ENCODE results near the gene FAM136A.
"Not testable (repeated sequence)": the region's sequence is repeated elsewhere in the genome, so short reads cannot be mapped to it uniquely, and the experiment has no call there.

Gene FAM136A

DNA sequence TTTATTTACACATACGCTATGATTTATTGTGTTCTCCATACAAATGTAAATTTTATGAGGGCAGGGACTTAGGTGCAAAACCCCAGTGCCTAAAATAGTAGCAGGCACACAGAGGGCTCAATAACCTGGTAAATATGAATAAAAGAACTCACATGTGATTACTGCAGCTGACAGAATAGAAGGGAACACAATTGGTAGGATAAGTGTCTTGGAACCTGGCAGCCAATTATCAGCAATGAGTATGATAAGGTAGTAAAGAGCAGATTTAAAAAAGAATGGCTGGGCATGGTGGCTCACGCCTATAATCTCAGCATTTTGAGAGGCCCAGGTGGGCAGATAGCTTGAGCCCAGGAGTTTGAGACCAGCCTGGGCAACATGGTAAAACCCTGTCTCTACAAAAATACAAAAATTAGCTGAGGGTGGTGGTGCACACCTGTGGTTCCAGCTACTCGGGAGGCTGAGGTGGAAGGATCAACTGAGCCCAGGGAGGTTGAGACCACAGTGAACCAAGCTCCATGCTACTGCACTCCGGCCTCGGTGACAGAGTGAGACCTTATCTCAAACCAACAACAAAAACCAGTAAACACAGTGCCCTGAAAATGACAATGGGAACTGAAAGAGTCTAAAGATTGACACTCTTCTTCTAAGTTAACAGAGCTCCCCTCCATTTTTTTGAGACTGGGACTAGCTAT lies 18.2 kb downstream of the FAM136A start:
- no peak for DNase-seq

DNA sequence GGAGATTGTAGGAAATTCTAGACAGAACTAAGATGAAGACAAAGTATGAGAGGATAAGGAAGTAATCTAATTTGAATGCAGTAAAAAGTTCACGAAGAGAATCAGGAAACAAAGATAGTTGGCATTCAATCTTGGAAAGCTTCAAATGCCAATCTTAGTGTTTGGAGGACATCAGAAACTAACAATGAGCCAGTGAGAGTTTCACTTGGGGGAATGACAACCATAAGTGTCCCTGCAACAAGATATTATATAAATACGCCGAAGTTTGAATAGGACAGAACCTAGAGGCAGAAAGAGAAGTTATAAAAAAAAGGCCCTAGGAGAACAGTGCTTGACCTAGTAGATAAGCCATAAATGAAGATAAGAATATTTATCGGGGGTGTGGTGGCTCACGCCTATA lies 19.4 kb downstream of the FAM136A start:
- no peak for DNase-seq

DNA sequence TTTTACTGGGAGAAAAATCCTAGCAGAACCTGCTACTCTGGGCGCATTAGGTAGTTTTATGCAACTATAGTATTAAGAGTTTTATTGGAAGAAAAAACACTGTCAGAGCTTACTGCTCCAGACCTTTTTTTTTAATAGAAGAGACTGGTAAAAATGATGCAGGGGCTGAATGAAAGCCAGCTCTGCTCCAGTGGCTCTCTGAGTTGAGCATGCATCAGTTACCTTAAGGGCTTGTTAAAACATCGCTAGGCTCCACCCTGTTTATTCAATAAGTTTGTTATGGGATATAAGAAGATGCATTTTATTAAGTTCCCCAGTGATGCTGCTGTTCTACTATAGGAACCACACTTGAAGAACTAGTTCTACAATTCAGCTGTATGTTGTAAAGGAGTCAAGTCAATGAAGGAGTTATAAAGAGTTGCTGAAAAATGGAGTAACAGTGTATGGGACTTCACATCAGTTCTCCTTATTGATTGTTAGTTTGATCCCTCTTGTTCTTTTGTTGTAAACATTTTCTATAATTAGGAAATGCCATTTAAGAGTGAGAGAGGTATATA lies 21.5 kb downstream of the FAM136A start:
- no peak for DNase-seq

DNA sequence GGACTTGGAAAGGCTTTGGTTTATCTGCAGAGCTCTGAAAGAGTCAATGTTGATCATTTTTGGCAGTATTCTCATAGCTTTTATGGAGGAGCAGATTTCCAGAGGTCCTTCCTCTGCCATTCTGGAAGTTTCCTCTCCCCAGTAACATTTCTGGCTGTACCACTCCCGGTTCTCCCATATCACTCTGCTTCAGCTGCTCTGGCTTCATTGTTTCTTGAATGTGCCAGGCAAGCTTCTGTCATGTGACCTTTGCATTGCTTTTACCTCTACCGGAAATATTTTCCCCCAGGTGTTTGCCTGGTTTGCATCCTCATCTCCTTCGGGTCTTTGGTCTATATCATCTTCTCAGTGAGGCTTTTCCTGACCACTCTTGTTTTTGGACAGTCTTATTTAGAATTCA lies 31.5 kb downstream of the FAM136A start:
- no peak for DNase-seq

DNA sequence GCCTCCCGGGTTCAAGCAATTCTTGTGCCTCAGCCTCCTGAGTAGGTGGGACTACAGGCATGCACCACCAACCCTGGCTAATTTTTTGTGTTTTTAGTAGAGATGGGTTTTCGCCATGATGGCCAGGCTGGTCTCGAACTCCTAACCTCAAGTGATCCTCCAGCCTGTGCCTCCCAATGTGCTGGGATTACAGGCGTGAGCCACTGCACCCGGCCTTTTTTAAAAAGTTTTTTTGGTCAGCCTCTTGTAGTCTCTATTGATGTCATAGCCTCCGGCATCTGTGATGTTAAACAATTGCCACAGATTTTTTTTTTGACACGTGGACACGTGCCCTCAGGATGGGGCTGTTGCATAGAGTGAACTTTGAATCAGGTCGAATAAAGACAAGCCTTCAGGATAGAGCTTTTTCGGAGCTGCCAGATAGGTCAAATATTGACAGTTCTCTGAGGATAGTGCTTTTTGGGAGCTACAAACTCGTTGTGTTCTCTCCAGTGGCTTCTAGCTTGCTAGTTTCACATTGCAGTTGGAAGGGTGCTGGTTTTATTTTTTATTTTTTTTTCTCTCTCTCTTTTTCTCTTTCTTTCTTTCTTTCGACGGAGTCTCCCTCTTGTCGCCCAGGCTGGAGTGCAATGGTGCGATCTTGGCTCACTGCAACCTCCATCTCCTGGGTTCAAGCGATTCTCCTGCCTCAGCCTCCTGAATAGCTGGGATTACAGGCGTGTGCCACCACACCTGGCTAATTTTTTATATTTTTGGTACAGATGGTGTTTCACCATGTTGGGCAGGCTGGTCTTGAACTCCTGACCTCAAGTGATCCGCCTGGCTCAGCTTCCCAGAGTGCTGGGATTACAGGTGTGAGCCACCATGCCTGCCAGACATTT lies 32.2 kb downstream of the FAM136A start:
- not testable (repeated sequence) for DNase-seq

DNA sequence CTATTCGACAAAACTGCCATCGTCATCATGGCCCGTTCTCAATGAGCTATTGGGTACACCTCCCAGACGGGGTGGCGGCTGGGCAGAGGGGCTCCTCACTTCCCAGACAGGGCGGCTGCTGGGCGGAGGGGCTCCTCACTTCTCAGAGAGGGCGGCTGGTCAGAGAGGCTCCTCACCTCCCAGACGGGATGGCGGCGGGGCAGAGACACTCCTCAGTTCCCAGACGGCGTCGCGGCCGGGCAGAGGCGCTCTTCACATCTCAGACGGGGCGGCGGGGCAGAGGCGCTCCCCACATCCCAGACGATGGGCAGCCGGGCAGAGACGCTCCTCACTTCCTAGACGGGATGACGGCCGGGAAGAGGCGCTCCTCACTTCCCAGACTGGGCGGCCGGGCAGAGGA lies 34.9 kb downstream of the FAM136A start:
- not testable (repeated sequence) for DNase-seq

DNA sequence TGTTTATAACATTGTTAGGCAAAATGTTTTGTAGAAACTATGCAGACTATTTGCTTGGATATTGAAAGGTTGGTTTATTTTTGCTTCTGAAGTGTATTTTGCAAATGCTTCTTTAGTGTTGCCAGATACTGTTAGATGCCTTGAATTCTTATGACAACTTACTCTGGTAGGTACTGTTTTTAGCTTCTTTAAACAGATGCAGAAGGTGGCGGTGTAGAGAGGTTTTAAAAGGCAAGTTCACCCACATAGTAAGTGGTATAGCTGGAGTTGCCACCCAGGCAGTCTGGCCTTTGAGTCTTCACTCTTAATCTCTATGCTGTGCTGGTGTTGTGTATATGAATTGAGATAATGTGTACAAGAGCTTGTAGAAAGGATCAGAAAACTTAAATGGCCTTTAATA lies 40.4 kb downstream of the FAM136A start:
- DNase-seq = no peak

DNA sequence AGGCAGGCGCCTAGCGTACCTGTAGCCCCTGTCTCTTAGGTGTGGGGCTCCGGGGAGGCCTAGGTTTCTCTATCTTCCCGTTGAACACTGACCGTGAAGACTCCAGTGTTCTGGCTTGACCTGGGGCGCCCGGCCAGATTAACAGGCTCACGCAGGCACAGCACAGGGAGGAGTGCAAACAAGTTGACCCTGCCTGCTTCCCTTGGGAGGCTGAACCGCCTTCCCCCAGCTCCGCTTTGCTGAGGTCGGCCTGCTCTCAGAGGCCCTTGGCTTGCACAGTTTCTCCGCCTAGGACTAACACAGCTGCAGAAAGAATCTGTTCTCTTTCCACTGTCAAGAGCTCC lies 43.4 kb downstream of the FAM136A start:
- DNase-seq = no peak

DNA sequence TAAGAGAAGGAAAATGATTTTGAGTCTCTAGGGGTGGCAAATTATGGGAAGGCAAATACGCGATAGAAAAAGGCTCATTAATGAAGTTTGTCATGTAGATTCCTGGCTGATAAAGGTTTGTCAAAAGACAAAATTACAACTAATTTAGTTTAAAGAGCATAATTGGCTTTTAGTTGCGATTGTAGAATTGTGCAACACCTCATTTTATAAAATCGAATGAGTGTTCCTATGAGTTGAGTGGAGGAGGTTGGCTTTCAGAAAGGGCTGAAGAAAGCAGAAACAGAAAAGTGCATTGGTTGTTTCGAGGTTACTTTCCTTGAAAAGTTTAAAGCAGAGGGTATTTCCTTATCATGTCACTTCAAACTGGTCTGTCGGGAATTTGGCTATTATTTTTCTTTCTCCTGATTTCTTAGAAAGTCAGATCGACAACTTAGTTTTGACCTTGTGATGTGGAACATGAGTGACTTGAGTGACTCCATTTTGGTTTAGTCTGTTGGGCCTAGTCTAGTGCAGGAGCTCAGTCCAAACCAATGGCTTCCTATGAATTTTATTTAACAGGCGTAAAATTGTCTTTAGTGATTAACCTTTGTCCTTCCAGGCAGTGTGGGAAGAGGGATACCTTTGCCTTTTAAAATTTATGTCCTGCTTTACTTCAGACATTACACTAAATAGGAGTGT lies 46.1 kb downstream of the FAM136A start:
- DNase-seq = no peak

DNA sequence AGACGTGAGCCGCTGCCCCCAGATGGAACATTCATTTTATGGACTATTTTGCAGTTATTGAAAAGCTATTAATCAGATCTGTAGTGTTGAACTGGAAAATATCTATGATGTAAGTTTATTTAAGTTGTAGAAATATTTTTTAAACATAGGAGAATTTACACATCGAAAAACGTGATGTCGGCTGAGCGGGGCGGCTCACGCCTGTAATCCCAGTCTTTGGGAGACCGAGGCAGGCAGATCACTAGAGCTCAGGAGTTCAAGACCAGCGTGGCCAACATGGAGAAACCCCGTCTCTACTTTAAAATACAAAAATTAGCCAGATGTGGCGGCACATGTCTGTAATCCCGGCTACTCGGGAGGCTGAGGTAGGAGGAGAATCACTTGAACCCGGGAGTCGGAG lies 51.4 kb downstream of the FAM136A start:
- DNase-seq = no peak

DNA sequence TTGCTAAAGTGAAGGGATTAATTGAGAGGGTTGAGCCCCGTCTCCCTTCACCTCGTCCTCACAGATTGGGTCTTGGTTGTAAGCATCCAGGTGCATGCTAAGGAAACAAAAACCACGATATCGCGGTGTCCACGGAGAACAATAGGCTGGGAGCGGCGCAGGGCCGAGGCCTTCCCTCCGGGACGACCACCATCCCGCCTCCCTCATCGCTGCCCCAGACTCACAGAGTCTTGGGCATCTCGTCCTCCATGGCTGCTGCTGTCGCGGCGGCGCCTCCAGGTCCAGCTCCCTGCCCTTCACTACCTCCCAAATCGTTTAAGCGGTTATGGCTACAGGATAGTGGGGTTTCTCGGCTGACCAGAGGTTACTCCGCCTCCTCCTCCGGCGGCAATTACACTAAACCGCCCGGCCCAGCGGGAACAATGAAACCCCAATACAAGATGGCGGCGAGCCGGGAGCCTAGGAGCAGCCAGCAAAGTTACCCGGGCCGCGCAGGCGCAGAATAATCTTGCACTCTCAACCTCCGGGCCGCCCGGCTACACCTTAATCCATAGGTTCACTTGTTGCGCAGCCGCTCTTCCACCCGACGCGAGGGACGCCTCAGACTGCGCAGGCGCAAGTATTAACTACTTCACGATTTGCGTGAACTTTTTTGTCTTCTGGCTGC lies 53.6 kb downstream of the FAM136A start, which contains the start of gene TIA1:
TIA1 (minus strand) TSS at position 448 of the 667 bp plus-strand sequence; CDS start at position 250, 198 bp downstream.
- DNase-seq = peak; percentile 96

DNA sequence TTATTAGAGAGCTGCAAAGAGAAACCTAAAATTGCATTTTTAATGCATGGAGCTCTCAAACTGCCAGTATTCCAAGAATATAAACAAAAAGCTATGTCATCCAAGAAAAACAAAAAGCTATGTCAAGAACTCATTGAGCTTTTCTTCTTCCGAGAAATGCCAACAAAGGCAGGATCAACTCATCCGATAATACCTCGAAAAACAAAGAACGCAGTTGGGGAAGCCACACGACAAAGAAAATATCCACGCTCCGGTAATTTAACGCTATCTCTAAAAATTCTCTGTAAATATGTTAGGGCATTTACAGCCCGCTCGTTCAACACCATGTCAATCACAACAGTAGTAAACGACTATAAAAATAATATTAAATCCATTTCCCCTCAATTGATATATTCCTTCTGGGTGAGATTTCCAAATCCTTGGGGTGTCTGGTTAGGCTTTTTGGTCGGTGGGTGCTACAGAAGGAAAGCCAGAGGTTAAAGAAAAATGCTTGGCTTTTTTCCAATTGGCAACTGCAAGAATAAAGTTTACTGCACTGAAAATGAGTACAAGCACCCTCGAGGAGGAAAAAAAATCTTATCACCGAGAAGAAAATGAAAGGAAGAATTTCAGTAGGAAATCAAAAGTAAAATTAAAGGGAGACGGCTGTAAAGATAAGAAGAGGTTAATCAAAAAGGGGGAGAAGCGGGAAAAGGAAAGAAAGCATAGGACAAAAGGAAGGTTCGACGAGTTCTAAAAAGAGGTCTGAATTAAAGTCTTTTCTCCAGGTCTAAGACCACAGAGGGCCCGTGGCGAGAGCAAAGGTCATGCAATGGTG lies 54.3 kb downstream of the FAM136A start:
- DNase-seq = peak; percentile 18
